K562 (cell line): ENCODE results near the gene CXCL17. TPM values are rescaled to one million over a fixed set of nuclear protein-coding genes. Genes with fewer than 3 reads are reported as not detected.

Experiments used
- E2F1 ChIP-seq: sonication (generic); formaldehyde crosslinking; IDR thresholded peaks from 2 replicates; pipeline ENCODE4 v1.8.1; 2023; ENCODE audit warnings: mild to moderate bottlenecking, missing genetic modification reagents, moderate library complexity
- HNRNPH1 ChIP-seq: fragments of 200-400 bp; formaldehyde crosslinking; optimal IDR thresholded peaks from 2 replicates; pipeline ENCODE3; 2017; ENCODE audit warnings: low read depth, mild to moderate bottlenecking, low read length, moderate library complexity
- KAT2B ChIP-seq: IDR thresholded peaks from one replicate; pipeline ENCODE4 v1.6.1; 2012; ENCODE audit warnings: low read depth, mild to moderate bottlenecking, control low read depth, inconsistent platforms, low read length, moderate library complexity
- MGA ChIP-seq: fragments of 450-650 bp; IDR thresholded peaks from 2 replicates; pipeline ENCODE4 v1.6.1; 2016; ENCODE audit warnings: mild to moderate bottlenecking, moderate library complexity
- NCOR1 ChIP-seq: fragments of 450-650 bp; IDR thresholded peaks from 2 replicates; pipeline ENCODE4 v1.6.1; 2016; ENCODE audit warnings: mild to moderate bottlenecking, moderate library complexity
- NEUROD1 ChIP-seq: fragments of 150-350 bp; IDR thresholded peaks from 2 replicates; pipeline ENCODE4 v1.6.1; 2014; ENCODE audit warnings: borderline replicate concordance, low read length, low read depth; ENCODE audit not compliant: partially characterized antibody
- NFRKB ChIP-seq: fragments of 450-650 bp; IDR thresholded peaks from 2 replicates; pipeline ENCODE4 v1.6.1; 2016; ENCODE audit warnings: low read depth
- SFPQ ChIP-seq: fragments of 200-400 bp; formaldehyde crosslinking; IDR thresholded peaks from 2 replicates; pipeline ENCODE4 v1.6.1; 2017; ENCODE audit warnings: mild to moderate bottlenecking, low read depth, low read length, moderate library complexity
- ZBTB9 ChIP-seq: fragments of 450-650 bp; formaldehyde crosslinking; IDR thresholded peaks from 2 replicates; pipeline ENCODE4 v1.4.0; 2020; ENCODE audit warnings: mild to moderate bottlenecking, moderate library complexity
- polyA plus RNA-seq, 8 experiments: library from polyadenylated mRNA; depleted of rRNA in 4 of 8; stranded (reverse) in 5 of 8; unstranded in 3 of 8; fragments of >200 nt; fragmentation: Nextera tagmentation in 2 of 8; fragmentation: Illumina TruSeq in 1 of 8; extraction: Ambion mirVana in 2 of 8; extraction: Trizol in 1 of 8; gene quantifications; 2 replicates each; pipeline versions ENCODE4 v1.2.1 to v1.2.3, GENCODE V29; 2011 to 2014; ENCODE audit warnings: inconsistent platforms in 1 of 8, missing spikeins in 1 of 8
- total RNA-seq, 7 experiments: library from RNA; depleted of rRNA in 6 of 7; stranded (reverse); fragments of >200 nt in 6 of 7; fragmentation: Illumina TruSeq in 2 of 7; extraction: Trizol in 2 of 7; gene quantifications; 2 replicates each; pipeline versions ENCODE4 v1.2.1 to v1.2.3, GENCODE V29; 2011 to 2021; ENCODE audit warnings: low replicate concordance in 1 of 7

Gene CXCL17
- total and polyA plus RNA-seq, 9 of the 15 experiments (the other 6 are each of a cell fraction or from before 2014, with no cell fraction given), result 0.10 to 0.15 TPM; not detected in 7

- TF ChIP-seq SFPQ, result no peak
- no peak for TF ChIP-seq HNRNPH1
- TF ChIP-seq NEUROD1, result peak; percentile 97
- TF ChIP-seq MGA, result peak; percentile 62; the same call in 1 of the 2 replicates
- TF ChIP-seq ZBTB9 (CRISPR knock-in tag), result peak; percentile 16; the same call in 1 of the 2 replicates
- TF ChIP-seq NFRKB, result peak; percentile 64; the same call in 1 of the 2 replicates
- TF ChIP-seq NCOR1, result no peak
- TF ChIP-seq KAT2B, result no peak
- TF ChIP-seq E2F1 (CRISPR knock-in tag), result 0 out of 2 replicates have a peak, but pooled peaks have one; percentile 46
Observed at GRCh38 chr19:42396381-42397262, 46.1 kb downstream of the CXCL17 start (continued).
